CD4-positive, alpha-beta T cell treated with Interleukin-17A for 1 hour (primary cell): Measurements from ENCODE around the gene C4B.

Experiments
- DNase-seq: peaks from one replicate; pipeline ENCODE4 v3.0.0-alpha.2; 2020

The C4B gene

GRCh38 chr6:32084780-32085179 lies 70.2 kb downstream of the C4B start:
- DNase-seq = no peak
